ENCODE data around the gene PTPRS. TPM values are rescaled to one million over a fixed set of nuclear protein-coding genes. Genes with fewer than 3 reads are reported as not detected.

Gene PTPRS
- total RNA-seq: 59.3 and 196 TPM in 2 replicates

DNA sequence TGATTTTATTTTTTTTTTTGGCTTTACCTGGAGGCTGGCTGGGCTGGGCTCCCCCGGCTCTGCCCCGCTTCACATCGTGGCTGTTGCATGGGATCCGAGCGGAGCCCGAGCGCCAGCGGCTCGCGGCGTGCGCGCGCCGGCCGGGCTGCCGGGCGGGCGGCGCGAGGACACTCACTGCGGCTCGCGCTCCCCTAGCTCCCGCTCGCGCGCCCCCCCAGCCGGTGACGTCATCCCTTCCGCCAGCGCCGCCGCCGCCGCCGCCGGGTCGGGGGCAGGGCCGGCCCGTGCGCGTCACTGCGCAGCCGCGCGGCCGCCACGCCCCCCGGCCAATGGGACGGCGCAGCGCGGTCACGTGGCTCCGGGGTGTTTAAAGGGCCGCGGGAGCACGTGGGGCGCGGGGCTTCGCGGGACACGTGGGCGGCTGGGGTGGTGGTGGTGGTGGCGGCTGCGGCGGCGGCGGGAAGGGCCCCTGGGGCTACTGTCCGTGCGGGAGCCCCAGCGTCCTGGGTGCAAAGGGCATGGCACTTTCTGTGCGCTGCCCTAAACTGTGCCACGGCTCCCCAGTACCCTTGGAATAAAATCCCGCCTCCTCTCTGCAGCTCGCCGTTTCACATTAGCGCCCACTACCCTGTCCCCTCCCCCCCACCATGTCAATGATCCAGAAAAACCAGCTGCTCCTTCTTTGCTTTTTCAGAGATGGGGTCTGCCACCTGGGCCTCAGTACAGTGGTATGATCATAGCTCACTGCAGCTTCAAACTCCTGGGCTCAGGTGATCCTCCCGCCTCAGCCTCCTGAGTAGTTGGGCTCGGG is at the start of gene PTPRS:
PTPRS (minus strand) TSS at position 176 of the 811 bp plus-strand sequence. CDS start 54,672 bp downstream, outside the sequence.

Other genes with a start within 250 kb of the PTPRS start
- gene ZNRF4, start 114.6 kb upstream of the PTPRS start, total RNA-seq: not detected in 2 replicates
- gene TINCR, start 227.1 kb upstream of the PTPRS start, total RNA-seq: not detected in 2 replicates